C4-2B (cell line): Measurements from ENCODE around the gene VSX1.

Experiments used
- CTCF ChIP-seq: fragments of 450-650 bp; conservative IDR thresholded peaks from 2 replicates; pipeline ENCODE4 v1.5.1; 2017; ENCODE audit warnings: mild to moderate bottlenecking
- ZFX ChIP-seq: fragments of 450-650 bp; IDR thresholded peaks from 2 replicates; pipeline ENCODE4 v1.6.1; 2017

GRCh38 chr20:25099601-25100140 lies 17.7 kb upstream of the VSX1 start:
- TF ChIP-seq CTCF (no peak), ZFX (no peak)
